GM19193 (cell line): ENCODE data around the gene RPH3AL.

Experiments
- POLR2A ChIP-seq: IDR thresholded peaks from 4 replicates; pipeline ENCODE4 v1.6.1; 2011; ENCODE audit not compliant: insufficient read depth, insufficient read length; ENCODE audit errors: extremely low read depth

The RPH3AL gene

GRCh38 chr17:306536-307294 lies 45.9 kb downstream of the RPH3AL start:
- TF ChIP-seq POLR2A, result no peak

DNA sequence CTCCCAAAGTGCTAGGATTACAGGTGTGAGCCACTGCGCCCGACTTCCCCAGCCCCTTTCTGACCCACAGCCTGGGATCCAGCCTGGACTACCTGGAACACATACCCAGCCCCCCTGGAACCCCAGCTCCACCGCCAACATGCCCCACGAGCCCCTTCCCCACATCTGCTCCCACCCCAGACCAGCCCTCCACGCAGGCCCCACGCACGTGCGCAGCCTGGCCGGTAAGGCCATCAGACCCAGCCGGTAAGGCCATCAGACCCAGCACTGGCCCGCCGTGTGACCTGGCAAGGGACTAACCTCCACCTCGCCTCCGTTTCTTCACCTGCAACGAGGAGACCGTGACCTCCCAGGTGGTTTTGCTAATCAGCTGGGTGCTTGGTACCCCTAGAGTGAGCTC lies 46.5 kb downstream of the RPH3AL start:
- TF ChIP-seq POLR2A, result no peak

DNA sequence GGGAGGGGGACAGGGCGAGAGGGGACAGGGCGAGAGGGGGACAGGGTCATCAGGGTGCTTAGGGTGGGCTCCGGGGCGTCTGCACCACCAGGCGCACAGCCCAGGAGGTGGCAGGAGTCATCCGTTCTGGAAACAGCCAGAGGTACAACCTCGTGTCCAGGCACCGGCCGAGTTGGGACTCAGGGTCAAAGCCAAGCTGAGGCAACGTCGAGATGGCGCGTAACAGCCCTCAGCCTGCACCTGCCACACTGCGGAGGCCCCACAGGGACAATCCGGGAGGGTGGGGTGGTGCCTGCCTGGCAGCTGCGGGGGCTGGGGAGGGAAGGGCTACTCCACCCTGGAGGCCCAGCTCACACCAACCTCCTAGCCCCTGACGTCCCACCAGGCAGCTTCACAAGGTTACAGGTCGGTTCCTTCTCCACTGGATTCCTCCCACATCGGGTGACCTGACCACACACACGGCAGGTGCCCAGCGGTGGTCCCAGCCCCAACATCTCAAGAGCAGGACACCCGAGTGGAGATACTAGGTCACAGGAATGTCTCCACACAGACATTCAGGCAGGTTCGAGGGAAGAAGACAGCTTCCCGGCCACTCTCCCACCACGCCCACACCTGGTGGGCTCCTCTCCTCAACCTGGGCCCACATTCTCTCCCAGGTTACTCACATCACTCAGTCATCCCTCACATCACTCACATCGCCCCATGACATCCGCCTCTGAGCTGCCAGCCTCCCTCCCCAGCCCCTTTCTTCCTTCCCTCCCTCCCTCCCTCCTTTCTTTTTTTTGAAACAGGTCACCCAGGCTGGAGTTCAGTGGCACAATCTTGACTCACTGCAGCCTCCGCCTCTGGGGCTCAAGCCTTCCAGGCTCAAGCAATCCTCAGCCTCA lies 47.3 kb downstream of the RPH3AL start:
- TF ChIP-seq POLR2A, result no peak

GRCh38 chr17:304461-304860 lies 48.1 kb downstream of the RPH3AL start:
- no peak for TF ChIP-seq POLR2A

DNA sequence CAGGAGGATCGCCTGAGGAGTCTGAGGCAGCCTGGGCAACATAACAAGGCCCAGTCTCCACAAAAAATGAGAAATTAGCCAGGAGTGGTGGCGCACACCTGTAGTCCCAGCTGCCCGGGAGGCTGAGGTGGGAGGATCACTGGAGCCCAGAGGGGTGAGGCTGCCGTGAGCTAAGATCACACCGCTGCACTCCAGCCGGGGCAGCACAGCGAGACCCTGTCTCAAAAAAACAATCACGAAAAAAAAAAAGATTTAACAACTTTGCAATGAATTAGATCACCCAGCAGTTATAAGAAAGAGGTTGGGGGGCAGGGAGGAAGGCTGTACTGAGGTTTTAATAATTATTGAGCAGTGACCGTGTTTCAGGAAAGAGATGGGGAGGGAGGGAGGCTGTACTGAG lies 49.4 kb downstream of the RPH3AL start:
- no peak for TF ChIP-seq POLR2A

DNA sequence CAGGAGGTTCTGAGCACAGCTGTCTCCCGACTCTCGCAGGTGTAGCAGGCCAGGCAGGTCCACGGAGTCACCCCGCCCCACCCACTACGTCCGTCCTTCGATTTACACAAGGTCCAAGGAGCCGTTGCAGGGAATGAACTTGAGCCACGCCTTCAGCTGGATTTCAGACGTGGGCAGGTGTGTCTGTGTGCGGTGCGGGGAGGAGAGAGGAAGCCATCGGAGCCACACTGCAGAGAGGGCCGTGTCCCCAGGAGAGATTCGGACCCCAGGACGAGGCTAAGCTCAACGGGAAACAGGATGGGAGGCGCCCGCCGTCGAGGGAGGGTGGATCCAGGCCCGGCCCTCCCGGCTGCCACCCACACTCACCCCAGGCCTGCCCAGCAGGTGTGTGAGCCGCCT lies 50.3 kb downstream of the RPH3AL start:
- TF ChIP-seq POLR2A, result no peak

DNA sequence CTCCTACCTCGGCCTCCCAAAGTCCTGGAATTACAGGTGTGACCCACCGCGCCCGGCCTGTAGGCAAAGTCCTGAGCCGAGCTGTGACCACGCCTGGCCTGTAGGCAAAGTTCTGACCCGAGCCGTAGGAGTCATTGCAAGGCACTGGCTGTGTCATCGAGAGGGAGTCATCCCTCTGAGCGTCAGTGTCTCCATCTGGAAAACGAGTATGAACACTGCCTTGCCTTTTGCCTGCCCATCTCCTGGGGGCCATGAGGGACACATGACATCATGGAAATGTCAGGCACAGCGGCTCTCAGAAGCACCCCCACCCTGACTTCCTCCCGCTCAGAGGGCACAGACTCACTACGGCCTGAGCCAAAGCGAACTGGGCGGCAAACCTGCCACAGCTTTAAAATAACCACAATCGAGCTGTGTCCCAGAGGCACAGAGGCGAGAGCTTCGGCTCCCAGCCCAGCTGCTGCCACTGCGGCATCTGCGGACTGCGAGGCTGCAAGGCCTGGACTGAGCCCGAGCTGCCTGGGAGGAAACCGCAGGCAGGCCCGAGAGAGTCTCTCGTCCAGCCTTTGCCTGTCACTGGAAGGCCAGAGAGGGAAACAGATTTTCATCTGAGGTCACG lies 50.8 kb downstream of the RPH3AL start:
- no peak for TF ChIP-seq POLR2A

DNA sequence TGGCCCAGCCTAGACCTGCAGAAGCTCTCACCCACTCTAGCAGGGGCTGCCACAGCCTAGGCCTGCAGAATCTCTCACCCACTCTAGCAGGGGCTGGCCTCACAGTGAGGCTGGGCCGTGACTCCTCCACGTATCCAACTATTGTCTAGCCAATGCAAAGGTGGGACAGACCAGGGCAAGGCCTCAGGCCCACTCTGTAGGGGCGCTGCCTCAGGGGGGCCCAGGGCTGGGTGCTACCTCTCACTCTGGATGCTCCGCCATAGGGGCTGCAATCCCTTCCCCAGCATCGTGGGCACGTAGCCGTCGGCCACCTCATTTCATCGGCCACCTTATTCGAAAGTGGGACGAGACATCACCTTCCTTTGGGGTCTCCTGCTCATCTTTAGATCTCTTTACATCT lies 51.7 kb downstream of the RPH3AL start:
- no peak for TF ChIP-seq POLR2A

- TF ChIP-seq POLR2A, result no peak
Observed at GRCh38 chr17:299546-299945, 53.1 kb downstream of the RPH3AL start.

GRCh38 chr17:298791-299450 lies 53.7 kb downstream of the RPH3AL start:
- TF ChIP-seq POLR2A, result no peak

DNA sequence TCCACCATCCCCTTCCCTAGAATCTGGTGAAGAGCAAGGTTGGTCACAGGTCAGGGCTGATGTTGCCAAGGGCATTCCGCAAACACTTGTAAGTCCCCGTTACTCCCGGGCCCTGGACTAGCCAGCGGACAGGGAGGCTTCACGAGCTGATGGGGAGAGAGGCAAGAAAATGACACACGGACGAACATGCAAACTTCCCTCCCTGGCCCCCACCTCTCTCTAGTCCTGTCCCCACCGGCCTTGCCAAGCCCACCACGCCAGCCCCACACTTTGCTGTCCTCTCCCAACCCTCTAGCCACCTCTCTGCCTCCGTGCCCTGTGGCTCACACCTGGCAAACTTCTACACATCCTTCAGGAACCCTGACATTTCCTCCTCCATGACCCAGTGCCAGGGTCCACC lies 54.8 kb downstream of the RPH3AL start:
- no peak for TF ChIP-seq POLR2A

DNA sequence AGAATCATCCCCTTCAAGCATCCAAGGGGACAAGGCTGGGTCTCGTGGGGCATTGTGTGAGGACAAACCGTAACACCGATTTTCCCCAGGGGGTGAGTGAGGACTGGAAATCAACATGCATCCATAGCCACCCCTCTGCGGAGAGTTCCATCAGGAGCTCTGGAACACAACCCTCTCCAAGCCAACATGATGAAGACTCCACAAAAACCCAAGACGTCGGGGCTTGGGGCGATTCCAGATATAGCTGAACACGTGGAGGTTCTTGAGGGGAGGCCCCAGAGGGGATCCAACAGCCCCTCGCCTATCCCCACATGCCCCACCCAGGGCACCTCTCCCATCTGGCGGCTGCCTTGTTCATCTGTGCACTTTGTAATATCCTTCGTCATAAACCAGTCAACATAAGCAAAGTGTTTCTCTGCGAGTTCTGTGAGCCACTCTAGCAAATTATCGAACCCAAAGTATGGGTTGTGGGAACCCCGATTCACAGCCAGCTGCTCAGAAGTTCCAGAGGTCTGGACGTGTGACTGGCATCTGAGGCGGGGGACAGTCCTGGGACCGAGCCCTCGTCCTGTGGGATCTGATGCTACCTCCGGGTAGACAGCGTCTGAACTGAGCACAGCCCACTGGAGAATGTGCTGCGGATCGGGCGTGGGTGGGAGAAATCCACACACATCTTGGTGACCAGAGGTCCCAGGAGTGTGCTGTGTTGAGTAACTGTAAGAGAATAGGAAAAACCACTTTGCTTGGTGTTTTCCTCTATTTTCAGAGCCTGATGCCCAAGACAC lies 55.5 kb downstream of the RPH3AL start:
- no peak for TF ChIP-seq POLR2A

DNA sequence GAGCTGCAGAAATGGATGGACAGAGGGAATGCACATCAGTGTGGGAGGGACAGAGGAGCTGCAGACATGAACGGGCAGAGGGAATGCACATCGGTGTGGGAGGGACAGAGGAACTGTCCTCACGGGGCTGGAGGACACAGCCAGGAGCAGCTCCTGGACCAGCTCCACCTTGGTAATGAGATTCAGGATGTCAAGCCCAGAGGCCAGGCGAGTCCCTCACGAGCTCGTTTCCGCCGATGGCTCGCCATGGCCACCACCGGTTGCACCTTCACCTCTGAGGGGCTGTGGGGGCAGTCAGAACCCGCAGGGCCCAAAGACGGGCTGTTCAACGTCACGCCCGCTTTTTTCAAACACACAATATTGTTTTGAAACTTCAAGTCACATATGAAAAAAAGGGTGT lies 56.2 kb downstream of the RPH3AL start:
- no peak for TF ChIP-seq POLR2A

DNA sequence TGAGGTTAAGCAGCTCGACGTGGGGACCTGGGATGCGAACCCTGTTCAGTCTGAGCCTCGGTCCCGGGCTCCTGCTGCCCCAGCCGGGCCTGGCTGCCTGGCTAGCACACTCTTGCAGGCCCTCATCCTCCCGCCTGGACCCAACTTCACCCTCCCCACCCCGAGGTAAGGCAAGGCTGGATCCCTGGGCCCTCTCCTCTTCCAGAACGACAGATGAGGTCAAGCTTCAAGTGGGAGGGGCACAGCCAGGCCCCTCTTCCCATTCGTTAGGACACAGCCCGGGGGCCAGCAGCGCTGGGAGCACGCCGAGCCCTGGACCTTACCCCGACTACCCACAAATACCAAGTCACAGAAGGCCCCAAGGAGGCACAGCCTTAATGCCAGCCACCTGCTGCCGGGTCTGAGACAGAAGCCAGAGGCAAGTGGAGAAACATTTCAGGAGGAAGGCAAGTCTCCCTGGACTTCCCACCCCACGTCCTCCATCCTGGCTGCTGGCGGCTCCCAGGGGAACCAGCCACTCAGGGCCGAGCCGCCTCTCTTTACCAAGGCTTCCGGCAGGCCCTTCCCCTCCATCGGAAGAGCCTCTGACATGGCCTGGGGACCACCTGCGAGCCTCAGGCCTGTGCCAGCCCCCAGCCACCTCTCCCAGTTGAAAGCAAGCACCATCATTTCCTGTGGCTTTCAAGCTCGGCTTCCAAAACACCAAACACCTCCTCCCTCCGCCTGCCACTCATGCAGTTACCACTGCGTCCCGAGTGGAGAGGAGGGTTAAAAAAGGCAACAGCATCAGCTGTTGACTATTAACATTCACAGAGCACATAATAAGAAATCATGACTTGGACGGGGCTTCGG lies 59.9 kb downstream of the RPH3AL start:
- TF ChIP-seq POLR2A, result no peak

- no peak for TF ChIP-seq POLR2A
Observed at GRCh38 chr17:292016-292415, 60.6 kb downstream of the RPH3AL start.
